ENCODE results near the gene GUCD1. TPM values are rescaled to one million over a fixed set of nuclear protein-coding genes. Genes with fewer than 3 reads are reported as not detected.
A peak's percentile ranks its signal among the peaks of the same experiment; 100 is the strongest.

Gene GUCD1
- total and polyA plus RNA-seq, 2 donors from 2014 or later = 111 to 150 TPM

DNA sequence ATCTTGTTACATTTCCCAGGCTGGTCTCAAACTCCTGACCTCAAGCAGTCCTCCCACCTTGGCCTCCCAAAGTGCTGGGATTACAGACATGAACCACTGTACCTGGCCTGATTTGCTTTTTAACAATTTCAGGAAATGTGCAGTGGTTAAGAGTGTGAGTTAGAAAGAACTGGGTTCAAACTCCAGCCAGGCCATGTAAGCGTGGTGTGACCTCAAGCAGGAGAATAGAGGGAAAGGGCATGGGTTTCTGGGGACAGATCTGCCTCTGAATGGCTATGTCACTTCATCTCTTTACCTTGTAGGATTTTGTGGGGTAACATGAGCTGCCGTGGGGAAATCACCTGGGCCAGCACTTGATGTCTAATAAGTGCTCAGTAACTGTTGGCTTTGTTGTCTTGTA lies 10.1 kb upstream of the GUCD1 start:
- no peak overlapping the region for H3K4me3 ChIP-seq (ENCODE audit: low read length in 3 of 3)
- no peaks in the 10 kb centered on the region for H3K9me3 ChIP-seq (ENCODE audit: control insufficient read depth in 2 of 3, insufficient read depth in 1 of 3, low read length in 3 of 3)
- DNase-seq = no peak
- peaks cover 0 to 27% (median 19%) of the 10 kb centered on the region in 3 donors for H3K4me1 ChIP-seq (ENCODE audit: control insufficient read depth in 2 of 3, insufficient read depth in 2 of 3, low read depth in 1 of 3, low read length in 3 of 3)
- no peak overlapping the region for H3K9ac ChIP-seq (ENCODE audit: low read length in 3 of 3)
- H3K27me3 ChIP-seq (ENCODE audit: control insufficient read depth, insufficient read depth, low read length) = no peaks in the 10 kb centered on the region
- intact Hi-C loops (cut with DNase I) = no loop called here
- no peak overlapping the region for H3K27ac ChIP-seq (ENCODE audit: low read depth in 2 of 2, low read length in 2 of 2)
- FAIRE-seq = no peak
- peaks cover 9 to 17% (median 13%) of the 10 kb centered on the region in 3 donors for H3K36me3 ChIP-seq (ENCODE audit: control insufficient read depth in 2 of 3, insufficient read depth in 3 of 3, low read length in 3 of 3)
- TF ChIP-seq, protein P1, sequence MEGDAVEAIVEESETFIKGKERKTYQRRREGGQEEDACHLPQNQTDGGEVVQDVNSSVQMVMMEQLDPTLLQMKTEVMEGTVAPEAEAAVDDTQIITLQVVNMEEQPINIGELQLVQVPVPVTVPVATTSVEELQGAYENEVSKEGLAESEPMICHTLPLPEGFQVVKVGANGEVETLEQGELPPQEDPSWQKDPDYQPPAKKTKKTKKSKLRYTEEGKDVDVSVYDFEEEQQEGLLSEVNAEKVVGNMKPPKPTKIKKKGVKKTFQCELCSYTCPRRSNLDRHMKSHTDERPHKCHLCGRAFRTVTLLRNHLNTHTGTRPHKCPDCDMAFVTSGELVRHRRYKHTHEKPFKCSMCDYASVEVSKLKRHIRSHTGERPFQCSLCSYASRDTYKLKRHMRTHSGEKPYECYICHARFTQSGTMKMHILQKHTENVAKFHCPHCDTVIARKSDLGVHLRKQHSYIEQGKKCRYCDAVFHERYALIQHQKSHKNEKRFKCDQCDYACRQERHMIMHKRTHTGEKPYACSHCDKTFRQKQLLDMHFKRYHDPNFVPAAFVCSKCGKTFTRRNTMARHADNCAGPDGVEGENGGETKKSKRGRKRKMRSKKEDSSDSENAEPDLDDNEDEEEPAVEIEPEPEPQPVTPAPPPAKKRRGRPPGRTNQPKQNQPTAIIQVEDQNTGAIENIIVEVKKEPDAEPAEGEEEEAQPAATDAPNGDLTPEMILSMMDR (IDR thresholded peaks at IDR 0.05; ENCODE audit: borderline replicate concordance, extremely low read depth, insufficient read depth) = no peak

- TF ChIP-seq, protein P1 (IDR thresholded peaks at IDR 0.05; ENCODE audit: borderline replicate concordance, extremely low read depth, insufficient read depth) = no peak
- H3K4me3 ChIP-seq (ENCODE audit: low read length in 3 of 3) = no peak overlapping the region
- intact Hi-C loops (cut with DNase I) = no loop called here
- H3K9ac ChIP-seq (ENCODE audit: low read length in 3 of 3) = no peak overlapping the region
- peaks cover 9 to 13% (median 13%) of the 10 kb centered on the region in 3 donors for H3K36me3 ChIP-seq (ENCODE audit: control insufficient read depth in 2 of 3, insufficient read depth in 3 of 3, low read length in 3 of 3)
- no peaks in the 10 kb centered on the region for H3K9me3 ChIP-seq (ENCODE audit: control insufficient read depth in 2 of 3, insufficient read depth in 1 of 3, low read length in 3 of 3)
- DNase-seq = no peak
- peak overlapping the region in 1 of 2 donors; percentile 1 for H3K27ac ChIP-seq (ENCODE audit: low read depth in 2 of 2, low read length in 2 of 2)
- FAIRE-seq = no peak
- no peaks in the 10 kb centered on the region for H3K27me3 ChIP-seq (ENCODE audit: control insufficient read depth, insufficient read depth, low read length)
- peaks cover 0 to 27% (median 19%) of the 10 kb centered on the region in 3 donors for H3K4me1 ChIP-seq (ENCODE audit: control insufficient read depth in 2 of 3, insufficient read depth in 2 of 3, low read depth in 1 of 3, low read length in 3 of 3)
These were observed 9.6 kb upstream of the GUCD1 start for GRCh38 chr22:24564376-24565058.

DNA sequence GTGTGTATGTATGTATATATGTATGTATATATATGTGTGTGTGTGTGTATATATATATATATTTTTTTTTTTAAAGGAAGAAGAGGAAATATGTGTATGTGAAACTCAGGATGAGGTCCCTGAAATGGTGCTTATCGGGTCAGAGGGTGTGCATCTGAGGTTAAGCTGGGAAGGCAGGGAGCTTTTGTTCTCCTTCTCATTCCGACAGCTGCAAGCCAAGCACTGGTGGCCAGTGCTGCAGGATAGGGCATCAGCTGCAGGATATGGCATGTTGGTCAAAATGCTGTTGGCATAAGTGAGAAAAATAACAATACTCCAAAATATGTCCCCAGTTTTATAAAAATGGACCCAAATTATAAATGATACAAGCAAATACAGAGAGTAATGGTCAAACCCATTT lies 8.3 kb upstream of the GUCD1 start:
- H3K9ac ChIP-seq (ENCODE audit: low read length in 3 of 3) = no peak overlapping the region
- TF ChIP-seq, protein P1 (IDR thresholded peaks at IDR 0.05; ENCODE audit: borderline replicate concordance, extremely low read depth, insufficient read depth) = no peak
- no peaks in the 10 kb centered on the region for H3K27me3 ChIP-seq (ENCODE audit: control insufficient read depth, insufficient read depth, low read length)
- H3K4me3 ChIP-seq (ENCODE audit: low read length in 3 of 3) = no peak overlapping the region
- intact Hi-C loops (cut with DNase I) = no loop called here
- peaks cover 0 to 27% (median 19%) of the 10 kb centered on the region in 3 donors for H3K4me1 ChIP-seq (ENCODE audit: control insufficient read depth in 2 of 3, insufficient read depth in 2 of 3, low read depth in 1 of 3, low read length in 3 of 3)
- FAIRE-seq (no peak), DNase-seq (no peak)
- peaks cover 6 to 18% (median 16%) of the 10 kb centered on the region in 3 donors for H3K36me3 ChIP-seq (ENCODE audit: control insufficient read depth in 2 of 3, insufficient read depth in 3 of 3, low read length in 3 of 3)
- no peaks in the 10 kb centered on the region for H3K9me3 ChIP-seq (ENCODE audit: control insufficient read depth in 2 of 3, insufficient read depth in 1 of 3, low read length in 3 of 3)
- H3K27ac ChIP-seq (ENCODE audit: low read depth in 2 of 2, low read length in 2 of 2) = no peak overlapping the region
